Stomach (tissue), 9 donors: ENCODE measurements around the gene GRIA1. TPM values are rescaled to one million over a fixed set of nuclear protein-coding genes. Genes with fewer than 3 reads are reported as not detected.

ENCODE experiments used
- DNase-seq, 2 donors: peaks; one replicate each; pipeline versions ENCODE4 v3.0.0 to v3.0.0-alpha.2; 2013 to 2019
- H3K27ac ChIP-seq, 5 donors: fragments of 200-600 bp in 4 of 5; sonication (generic) in 4 of 5; one replicate each; pipeline ENCODE4 v1.5.1; 2013 to 2019; ENCODE audit warnings: mild to moderate bottlenecking in 1 of 5, moderate library complexity in 1 of 5
- H3K27me3 ChIP-seq, 3 donors: fragments of 200-600 bp; sonication (generic); one replicate each; pipeline ENCODE4 v1.5.1; 2017 to 2019; ENCODE audit warnings: mixed run types in 1 of 3
- H3K36me3 ChIP-seq, 4 donors: fragments of 200-600 bp; sonication (generic); 1 replicate in 3 of 4; 2 replicates in 1 of 4; pipeline ENCODE4 v1.5.1; 2016 to 2019
- H3K4me1 ChIP-seq, 4 donors: fragments of 200-600 bp; sonication (generic); one replicate each; pipeline ENCODE4 v1.5.1; 2016 to 2019
- H3K4me3 ChIP-seq, 4 donors: fragments of 200-600 bp; sonication (generic) in 3 of 4; one replicate each; pipeline ENCODE4 v1.5.1; 2016 to 2019; ENCODE audit warnings: mild to moderate bottlenecking in 1 of 4
- H3K9me3 ChIP-seq, 4 donors: fragments of 200-600 bp; sonication (generic); one replicate each; pipeline ENCODE4 v1.5.1; 2016 to 2019
- EP300 ChIP-seq: sonication (generic); formaldehyde crosslinking; IDR thresholded peaks from one replicate; pipeline ENCODE4 v1.6.1; 2017; ENCODE audit warnings: antibody characterized with exemption
- POLR2A ChIP-seq, 4 donors: fragments of 450-650 bp; IDR thresholded peaks; one replicate each; pipeline ENCODE4 v1.6.1; 2016; ENCODE audit warnings: antibody characterized with exemption in 4 of 4, control low read depth in 2 of 4, mild to moderate bottlenecking in 1 of 4, moderate library complexity in 1 of 4
- POLR2AphosphoS5 ChIP-seq, 3 donors: sonication (generic); formaldehyde crosslinking; IDR thresholded peaks; one replicate each; pipeline ENCODE4 v1.6.1; 2016; ENCODE audit warnings: antibody characterized with exemption in 3 of 3
- whole genome bisulfite sequencing, 5 donors: extraction: QIAGEN DNeasy Blood & Tissue Kit in 3 of 5; methylation state at CpG; one replicate each; pipeline versions ENCODE4 v1.1.5 to v1.1.7; 2013 to 2018; 5-methylcytosine and 5-hydroxymethylcytosine counted together
- intact Hi-C: fragments of 100-400 bp; cut with DNase I; formaldehyde crosslinking; loops from one replicate; pipeline ENCODE4 v1.15.1; 2023; ENCODE audit warnings: low total_unique reads
- polyA plus RNA-seq, 3 donors: library from polyadenylated mRNA; stranded (reverse); fragments of 200-250 nt; gene quantifications; one replicate each; pipeline ENCODE4 v1.2.3, GENCODE V29; 2013
- total RNA-seq, 5 donors: library from RNA; depleted of rRNA; stranded (reverse); fragments of >200 nt; gene quantifications; one replicate each; pipeline versions ENCODE4 v1.1.0 to v1.2.3, GENCODE V29; 2014 to 2016
- TF ChIP-seq, protein P1 (sequence below), 7 experiments: fragments of 450-650 bp in 4 of 7; fragments of 200-600 bp in 3 of 7; sonication (generic) in 3 of 7; IDR thresholded peaks; one replicate each; pipeline ENCODE4 v1.5.1; 2016 to 2019; ENCODE audit warnings: antibody characterized with exemption in 7 of 7, control low read depth in 2 of 7, mild to moderate bottlenecking in 1 of 7
- donor health status: healthy with polysubstance abuse.
- donor health status: Bipolar disorder and iron deficiency.
- donor health status: healthy.

GRIA1 gene
- total and polyA plus RNA-seq, 8 donors = 0.03 to 2.6 (median 0.29) TPM; not detected in 3

DNA sequence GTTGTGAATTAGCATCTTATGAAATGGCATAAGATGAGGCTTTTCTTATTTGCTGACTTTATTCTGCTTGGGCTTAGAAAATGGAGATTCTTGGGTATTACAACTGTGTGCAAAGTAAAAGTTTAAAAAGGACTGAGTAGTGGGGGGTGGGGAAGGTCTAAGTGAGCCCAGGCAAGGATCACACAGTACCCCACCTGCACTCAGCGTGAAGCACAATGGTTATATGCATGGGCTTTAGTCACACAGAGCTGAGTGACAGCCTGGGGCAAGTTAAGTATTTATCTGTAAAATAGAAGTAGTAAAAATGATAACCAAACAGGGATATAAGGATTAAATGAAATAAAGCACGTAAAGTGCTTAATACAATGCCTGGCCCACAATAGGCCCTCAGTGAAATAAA lies 300.9 kb downstream of the GRIA1 start:
- 75 to 81% (median 76%) methylated on average over 2 of the region's 2 CpGs for WGBS, 5 donors
- intact Hi-C loops = no loop called here
- Histone ChIP-seq H3K4me1 (no peaks in the 10 kb centered on the region), H3K36me3 (no peaks in the 10 kb centered on the region), H3K27me3 (no peaks in the 10 kb centered on the region), H3K9me3 (no peaks in the 10 kb centered on the region), H3K4me3 (no peak overlapping the region), H3K27ac (no peak overlapping the region)
- DNase-seq = no peak
- TF ChIP-seq, protein P1, sequence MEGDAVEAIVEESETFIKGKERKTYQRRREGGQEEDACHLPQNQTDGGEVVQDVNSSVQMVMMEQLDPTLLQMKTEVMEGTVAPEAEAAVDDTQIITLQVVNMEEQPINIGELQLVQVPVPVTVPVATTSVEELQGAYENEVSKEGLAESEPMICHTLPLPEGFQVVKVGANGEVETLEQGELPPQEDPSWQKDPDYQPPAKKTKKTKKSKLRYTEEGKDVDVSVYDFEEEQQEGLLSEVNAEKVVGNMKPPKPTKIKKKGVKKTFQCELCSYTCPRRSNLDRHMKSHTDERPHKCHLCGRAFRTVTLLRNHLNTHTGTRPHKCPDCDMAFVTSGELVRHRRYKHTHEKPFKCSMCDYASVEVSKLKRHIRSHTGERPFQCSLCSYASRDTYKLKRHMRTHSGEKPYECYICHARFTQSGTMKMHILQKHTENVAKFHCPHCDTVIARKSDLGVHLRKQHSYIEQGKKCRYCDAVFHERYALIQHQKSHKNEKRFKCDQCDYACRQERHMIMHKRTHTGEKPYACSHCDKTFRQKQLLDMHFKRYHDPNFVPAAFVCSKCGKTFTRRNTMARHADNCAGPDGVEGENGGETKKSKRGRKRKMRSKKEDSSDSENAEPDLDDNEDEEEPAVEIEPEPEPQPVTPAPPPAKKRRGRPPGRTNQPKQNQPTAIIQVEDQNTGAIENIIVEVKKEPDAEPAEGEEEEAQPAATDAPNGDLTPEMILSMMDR (IDR thresholded peaks at IDR 0.05) = no peak
- TF ChIP-seq POLR2A (IDR thresholded peaks at IDR 0.05) (no peak), POLR2AphosphoS5 (IDR thresholded peaks at IDR 0.05) (no peak), EP300 (no peak)

DNA sequence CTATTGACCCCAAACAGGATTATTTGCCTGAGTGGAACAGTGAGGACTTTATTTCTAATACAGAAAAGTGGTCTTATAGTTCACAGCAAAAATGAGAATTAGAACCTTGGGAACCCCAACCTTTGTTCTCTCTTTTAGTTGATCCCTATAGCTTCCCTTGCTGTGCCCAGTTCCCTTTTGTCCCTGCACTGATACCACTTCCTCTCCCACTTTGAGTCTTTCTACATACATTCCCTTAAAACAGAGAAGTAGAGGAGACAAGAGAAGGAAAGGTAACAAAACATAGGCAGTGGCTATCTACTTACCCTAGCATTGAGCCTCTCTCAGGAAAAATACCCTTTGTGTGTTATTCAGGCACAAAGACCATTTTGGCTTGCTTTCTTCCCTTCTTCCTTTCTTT lies 301.8 kb downstream of the GRIA1 start:
- Histone ChIP-seq H3K9me3 (no peaks in the 10 kb centered on the region), H3K4me3 (no peak overlapping the region), H3K27ac (no peak overlapping the region), H3K27me3 (no peaks in the 10 kb centered on the region), H3K4me1 (no peaks in the 10 kb centered on the region), H3K36me3 (no peaks in the 10 kb centered on the region)
- intact Hi-C loops = no loop called here
- TF ChIP-seq POLR2A (IDR thresholded peaks at IDR 0.05) = no peak
- TF ChIP-seq POLR2AphosphoS5 (IDR thresholded peaks at IDR 0.05) = no peak
- TF ChIP-seq, protein P1 (IDR thresholded peaks at IDR 0.05) = no peak
- no peak for TF ChIP-seq EP300
- no peak for DNase-seq

DNA sequence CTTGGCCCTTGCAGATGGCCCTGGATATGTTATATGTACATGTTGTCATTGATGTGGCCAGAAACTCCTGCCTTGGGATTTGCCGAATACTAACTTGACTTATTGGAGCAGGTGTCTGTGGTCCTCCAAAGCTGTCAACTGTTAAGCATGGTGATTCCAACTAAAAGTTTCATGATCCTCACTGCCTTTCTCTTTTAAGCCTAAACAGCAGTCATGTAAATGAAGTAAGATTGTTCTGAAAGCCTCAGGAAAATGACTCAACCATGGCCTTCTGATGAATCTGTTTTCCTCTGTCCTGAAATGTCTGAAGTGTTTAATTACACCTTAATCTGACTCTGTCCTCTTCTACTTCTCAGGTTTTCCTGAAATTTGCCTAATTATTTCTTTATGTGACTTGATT lies 303.2 kb downstream of the GRIA1 start:
- Histone ChIP-seq H3K4me3 (no peak overlapping the region), H3K27ac (no peak overlapping the region), H3K4me1 (no peaks in the 10 kb centered on the region), H3K27me3 (no peaks in the 10 kb centered on the region), H3K36me3 (no peaks in the 10 kb centered on the region), H3K9me3 (no peaks in the 10 kb centered on the region)
- TF ChIP-seq POLR2AphosphoS5 (IDR thresholded peaks at IDR 0.05) (no peak), POLR2A (IDR thresholded peaks at IDR 0.05) (no peak), EP300 (no peak)
- TF ChIP-seq, protein P1 (IDR thresholded peaks at IDR 0.05) = no peak
- no peak for DNase-seq
- intact Hi-C loops = no loop called here
- 88 to 100% (median 92%) methylated on average over 1 of the region's 1 CpG for WGBS, 5 donors

DNA sequence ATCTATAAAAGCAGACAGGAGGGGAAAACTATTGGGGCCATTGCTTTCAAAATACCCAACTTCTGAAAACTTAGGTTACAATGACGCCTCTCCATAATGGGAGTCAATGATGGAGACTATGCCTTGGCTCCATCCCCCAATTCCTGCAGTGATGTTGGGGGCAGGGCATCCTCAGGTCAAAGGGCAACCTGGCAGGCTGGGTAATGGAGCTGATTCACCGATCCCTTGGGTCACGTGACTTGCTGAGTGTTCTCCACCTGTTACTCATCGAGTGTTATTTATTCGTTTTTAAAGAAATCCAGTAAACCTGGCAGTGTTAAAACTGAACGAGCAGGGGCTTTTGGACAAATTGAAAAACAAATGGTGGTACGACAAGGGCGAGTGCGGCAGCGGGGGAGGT lies 303.9 kb downstream of the GRIA1 start:
- no peaks in the 10 kb centered on the region for H3K36me3 ChIP-seq
- no peaks in the 10 kb centered on the region for H3K27me3 ChIP-seq
- WGBS, 5 donors = 81 to 90% (median 88%) methylated on average over 10 of the region's 10 CpGs
- no peak for DNase-seq
- no peak overlapping the region for H3K27ac ChIP-seq
- TF ChIP-seq POLR2A (IDR thresholded peaks at IDR 0.05) = no peak
- TF ChIP-seq, protein P1 (IDR thresholded peaks at IDR 0.05) = no peak
- no peak for TF ChIP-seq POLR2AphosphoS5 (IDR thresholded peaks at IDR 0.05)
- no peak for TF ChIP-seq EP300
- no peaks in the 10 kb centered on the region for H3K9me3 ChIP-seq
- H3K4me3 ChIP-seq = no peak overlapping the region
- no peaks in the 10 kb centered on the region for H3K4me1 ChIP-seq
- intact Hi-C loops = no loop called here
